ENCODE data around the gene KRT20. TPM values are rescaled to one million over a fixed set of nuclear protein-coding genes. Genes with fewer than 3 reads are reported as not detected.

KRT20 gene
- total and polyA plus RNA-seq, 2 of the 13 experiments (the other 11 are each of a cell fraction or from before 2014, with no cell fraction given) = 0.13 to 0.20 TPM

GRCh38 chr17:40854175-40854814, 30.7 kb downstream of the KRT20 start:
- CTCF ChIA-PET (ENCODE audit: low intra/inter-chr PET ratio, low total read pairs) = no interaction called here
- POLR2A ChIA-PET = interaction anchor here (1.1 kb wide), 1 partner anchor 35 kb away, joined by 3 read pairs; no protein-coding TSS in a partner anchor
- H3K36me3 ChIP-seq (replicated peaks in 1 of 2; ENCODE audit: control insufficient read depth in 1 of 2, insufficient read depth in 2 of 2, low read length in 2 of 2) = no peaks in the 10 kb centered on the region
- peaks cover 10% of the 10 kb centered on the region; the same call in 1 of the 2 replicates for H3K4me1 ChIP-seq (ENCODE audit: insufficient read depth, low read length)
- no peaks in the 10 kb centered on the region for H3K9me3 ChIP-seq (ENCODE audit: low read length)
- H3K9ac ChIP-seq (ENCODE audit: insufficient read depth, low read depth, low read length) = no peak overlapping the region
- WGBS (ENCODE audit: low lambda C conversion rate) = under 1% methylated on average over 6 of the region's 6 CpGs
- peak; percentile 46; the same call in 1 of the 3 replicates for ATAC-seq
- intact Hi-C loops (cut with micrococcal nuclease; ENCODE audit: unreplicated experiment) (loop anchor here (5.0 kb wide), 1 partner anchor 237 kb away; no protein-coding TSS in a partner anchor), in situ Hi-C loops (cut with HindIII; ENCODE audit: extremely low pct_ligation_motif_present, low pct_unique_long_range_greater_than_20kb) (no loop called here)
- H3K27me3 ChIP-seq (ENCODE audit: control insufficient read depth in 1 of 2, insufficient read depth in 2 of 2, low read length in 2 of 2) = 0 out of 5 replicates have a peak, but pooled peaks cover 0 to 3% of the 10 kb centered on the region in 2 experiments
- FAIRE-seq = no peak
- peak; percentile 55 for DNase-seq (ENCODE audit: low spot score)
- H3K4me3 ChIP-seq (replicated peaks in 1 of 3; ENCODE audit: insufficient read depth in 1 of 3, low read depth in 2 of 3, low read length in 3 of 3) = no peak overlapping the region
- no peak overlapping the region for H3K4me2 ChIP-seq (ENCODE audit: low read depth, low read length)
- no peaks in the 10 kb centered on the region for H4K20me1 ChIP-seq (ENCODE audit: insufficient read depth, low read length)
- H3K27ac ChIP-seq (ENCODE audit: extremely low read length, insufficient read depth, low read length) = no peak overlapping the region
- no peak overlapping the region for H2AFZ ChIP-seq (ENCODE audit: low read length)
- BruUV-seq (replicated peaks) = no TSS peak
- H3K79me2 ChIP-seq (ENCODE audit: insufficient read depth, low read length) = no peaks in the 10 kb centered on the region
- TF ChIP-seq HMG20A (CRISPR knock-in tag; IDR thresholded peaks at IDR 0.05; ENCODE audit: borderline replicate concordance) (peak; percentile 67; the same call in 1 of the 2 replicates), ZBTB39 (CRISPR knock-in tag; IDR thresholded peaks at IDR 0.05) (no peak), ZNF180 (CRISPR knock-in tag; IDR thresholded peaks at IDR 0.05; ENCODE audit: borderline replicate concordance, low read depth) (no peak), ATF4 (CRISPR knock-in tag; IDR thresholded peaks at IDR 0.05) (0 out of 4 replicates have a peak, but pooled peaks of 1 of the 2 experiments have one; percentile 15), ZBTB7B (CRISPR knock-in tag; IDR thresholded peaks at IDR 0.05) (no peak), PHF5A (CRISPR knock-in tag; IDR thresholded peaks at IDR 0.05; ENCODE audit: low read depth, unreplicated experiment) (no peak), TBP (CRISPR knock-in tag; IDR thresholded peaks at IDR 0.05) (no peak), ARID5B (CRISPR knock-in tag; IDR thresholded peaks at IDR 0.05) (peak; percentile 54), FOXA3 (CRISPR knock-in tag; IDR thresholded peaks at IDR 0.05) (peak; percentile 26; the same call in 1 of the 2 replicates), ARID3A (IDR thresholded peaks at IDR 0.05; ENCODE audit: low read depth, low read length) (peak; percentile 45; the same call in 1 of the 2 replicates), KLF9 (CRISPR knock-in tag; IDR thresholded peaks at IDR 0.05; ENCODE audit: low read depth) (no peak), GATAD2A (CRISPR knock-in tag; IDR thresholded peaks at IDR 0.05) (peak; percentile 29; the same call in 1 of the 2 replicates), ZNF558 (CRISPR knock-in tag; IDR thresholded peaks at IDR 0.05; ENCODE audit: borderline replicate concordance) (no peak), ARID2 (CRISPR knock-in tag; IDR thresholded peaks at IDR 0.05; ENCODE audit: borderline replicate concordance) (no peak), ZSCAN20 (CRISPR knock-in tag; IDR thresholded peaks at IDR 0.05; ENCODE audit: borderline replicate concordance) (no peak), DMAP1 (CRISPR knock-in tag; IDR thresholded peaks at IDR 0.05) (no peak)

Measured in HepG2 (cell line).